Liver (tissue), 3 donors: ENCODE measurements around the gene FGF16.

Source experiments
- GABPA ChIP-seq, 2 donors: IDR thresholded peaks in 1 of 2; conservative IDR thresholded peaks in 1 of 2; 2 replicates each; pipeline ENCODE4 v1.6.1; 2016; ENCODE audit warnings: antibody characterized with exemption in 2 of 2, mild to moderate bottlenecking in 1 of 2, moderate library complexity in 1 of 2
- TAF1 ChIP-seq: conservative IDR thresholded peaks from 2 replicates; pipeline ENCODE4 v1.6.1; 2016; ENCODE audit warnings: antibody characterized with exemption, mild to moderate bottlenecking
- YY1 ChIP-seq: IDR thresholded peaks from 2 replicates; pipeline ENCODE4 v1.6.1; 2016; ENCODE audit warnings: antibody characterized with exemption, mild to moderate bottlenecking
- TF ChIP-seq, protein P1 (sequence below): fragments of 150-350 bp; IDR thresholded peaks from 2 replicates; pipeline ENCODE4 v1.5.1; 2017; ENCODE audit warnings: improper control_type of control experiment, low read depth, low read length; ENCODE audit not compliant: missing input control
- TF ChIP-seq, protein P2 (sequence below): IDR thresholded peaks from 2 replicates; pipeline ENCODE4 v1.6.1; 2016; ENCODE audit warnings: antibody characterized with exemption, mild to moderate bottlenecking
- donor health status: healthy.
- donor health status: healthy.

DNA sequence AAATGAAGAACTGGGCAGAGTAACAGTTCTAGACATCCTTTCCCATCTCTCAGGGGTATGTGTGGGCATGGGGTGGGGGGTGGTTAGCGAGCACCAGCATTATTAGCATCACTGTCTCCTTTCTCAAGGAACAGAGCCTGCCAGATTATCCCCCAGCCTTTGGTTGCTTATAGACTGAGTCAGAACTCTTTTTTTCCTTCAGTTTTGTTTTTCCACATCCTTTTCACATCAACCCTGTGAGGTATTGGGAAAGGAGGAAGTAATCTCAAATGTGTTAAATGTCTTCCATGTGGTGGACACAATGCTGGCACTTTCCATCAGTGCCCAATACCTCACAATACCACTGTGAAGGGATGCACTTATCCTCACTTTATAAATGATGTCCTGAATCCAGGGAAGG is 3.1 kb upstream of the FGF16 start:
- TF ChIP-seq, protein P1, sequence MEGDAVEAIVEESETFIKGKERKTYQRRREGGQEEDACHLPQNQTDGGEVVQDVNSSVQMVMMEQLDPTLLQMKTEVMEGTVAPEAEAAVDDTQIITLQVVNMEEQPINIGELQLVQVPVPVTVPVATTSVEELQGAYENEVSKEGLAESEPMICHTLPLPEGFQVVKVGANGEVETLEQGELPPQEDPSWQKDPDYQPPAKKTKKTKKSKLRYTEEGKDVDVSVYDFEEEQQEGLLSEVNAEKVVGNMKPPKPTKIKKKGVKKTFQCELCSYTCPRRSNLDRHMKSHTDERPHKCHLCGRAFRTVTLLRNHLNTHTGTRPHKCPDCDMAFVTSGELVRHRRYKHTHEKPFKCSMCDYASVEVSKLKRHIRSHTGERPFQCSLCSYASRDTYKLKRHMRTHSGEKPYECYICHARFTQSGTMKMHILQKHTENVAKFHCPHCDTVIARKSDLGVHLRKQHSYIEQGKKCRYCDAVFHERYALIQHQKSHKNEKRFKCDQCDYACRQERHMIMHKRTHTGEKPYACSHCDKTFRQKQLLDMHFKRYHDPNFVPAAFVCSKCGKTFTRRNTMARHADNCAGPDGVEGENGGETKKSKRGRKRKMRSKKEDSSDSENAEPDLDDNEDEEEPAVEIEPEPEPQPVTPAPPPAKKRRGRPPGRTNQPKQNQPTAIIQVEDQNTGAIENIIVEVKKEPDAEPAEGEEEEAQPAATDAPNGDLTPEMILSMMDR: no peak
- TF ChIP-seq, protein P2, sequence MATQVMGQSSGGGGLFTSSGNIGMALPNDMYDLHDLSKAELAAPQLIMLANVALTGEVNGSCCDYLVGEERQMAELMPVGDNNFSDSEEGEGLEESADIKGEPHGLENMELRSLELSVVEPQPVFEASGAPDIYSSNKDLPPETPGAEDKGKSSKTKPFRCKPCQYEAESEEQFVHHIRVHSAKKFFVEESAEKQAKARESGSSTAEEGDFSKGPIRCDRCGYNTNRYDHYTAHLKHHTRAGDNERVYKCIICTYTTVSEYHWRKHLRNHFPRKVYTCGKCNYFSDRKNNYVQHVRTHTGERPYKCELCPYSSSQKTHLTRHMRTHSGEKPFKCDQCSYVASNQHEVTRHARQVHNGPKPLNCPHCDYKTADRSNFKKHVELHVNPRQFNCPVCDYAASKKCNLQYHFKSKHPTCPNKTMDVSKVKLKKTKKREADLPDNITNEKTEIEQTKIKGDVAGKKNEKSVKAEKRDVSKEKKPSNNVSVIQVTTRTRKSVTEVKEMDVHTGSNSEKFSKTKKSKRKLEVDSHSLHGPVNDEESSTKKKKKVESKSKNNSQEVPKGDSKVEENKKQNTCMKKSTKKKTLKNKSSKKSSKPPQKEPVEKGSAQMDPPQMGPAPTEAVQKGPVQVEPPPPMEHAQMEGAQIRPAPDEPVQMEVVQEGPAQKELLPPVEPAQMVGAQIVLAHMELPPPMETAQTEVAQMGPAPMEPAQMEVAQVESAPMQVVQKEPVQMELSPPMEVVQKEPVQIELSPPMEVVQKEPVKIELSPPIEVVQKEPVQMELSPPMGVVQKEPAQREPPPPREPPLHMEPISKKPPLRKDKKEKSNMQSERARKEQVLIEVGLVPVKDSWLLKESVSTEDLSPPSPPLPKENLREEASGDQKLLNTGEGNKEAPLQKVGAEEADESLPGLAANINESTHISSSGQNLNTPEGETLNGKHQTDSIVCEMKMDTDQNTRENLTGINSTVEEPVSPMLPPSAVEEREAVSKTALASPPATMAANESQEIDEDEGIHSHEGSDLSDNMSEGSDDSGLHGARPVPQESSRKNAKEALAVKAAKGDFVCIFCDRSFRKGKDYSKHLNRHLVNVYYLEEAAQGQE: no peak
- TF ChIP-seq TAF1 (no peak), YY1 (no peak), GABPA (IDR thresholded peaks at IDR 0.05 in 1 of 2, conservative IDR thresholded peaks at IDR 0.05 in 1 of 2) (no peak)
